Activated T-helper 1 cell treated with anti-CD3 and anti-CD28 coated beads, Interleukin-2, amount 50 U/mL, for 16 hours (primary cell): ENCODE data around the gene UNC5A.

Source experiments
- DNase-seq, 2 donors: peaks; one replicate each; pipeline ENCODE4 v3.0.0-alpha.2; 2020; ENCODE audit warnings: low read depth in 1 of 2, low spot score in 1 of 2

The UNC5A gene

GRCh38 chr5:176799488-176799887 lies 10.9 kb upstream of the UNC5A start:
- no peak for DNase-seq

GRCh38 chr5:176800024-176800423 lies 10.3 kb upstream of the UNC5A start:
- DNase-seq = no peak

GRCh38 chr5:176802116-176802784 lies 8.1 kb upstream of the UNC5A start:
- DNase-seq = no peak

- DNase-seq = no peak
These were observed 7.1 kb upstream of the UNC5A start for GRCh38 chr5:176803068-176803942.

- DNase-seq = no peak
These were observed 6.3 kb upstream of the UNC5A start for GRCh38 chr5:176803943-176804498.

GRCh38 chr5:176806137-176806536 lies 4.2 kb upstream of the UNC5A start:
- no peak for DNase-seq

- no peak for DNase-seq
These were observed 747 bp upstream of the UNC5A start for GRCh38 chr5:176809544-176810080.

GRCh38 chr5:176810687-176811501 lies 535 bp downstream of the UNC5A start:
- DNase-seq = no peak

- no peak for DNase-seq
These were observed 2.2 kb downstream of the UNC5A start for GRCh38 chr5:176812269-176813259.

- DNase-seq = no peak
These were observed 3.4 kb downstream of the UNC5A start for GRCh38 chr5:176813587-176814312.

- no peak for DNase-seq
These were observed 3.9 kb downstream of the UNC5A start for GRCh38 chr5:176814313-176814685.

GRCh38 chr5:176814836-176815438 lies 4.6 kb downstream of the UNC5A start:
- no peak for DNase-seq

GRCh38 chr5:176816043-176816745 lies 5.8 kb downstream of the UNC5A start:
- no peak for DNase-seq

GRCh38 chr5:176816791-176817347 lies 6.5 kb downstream of the UNC5A start:
- DNase-seq = no peak

GRCh38 chr5:176817369-176817840 lies 7.0 kb downstream of the UNC5A start:
- DNase-seq = no peak

GRCh38 chr5:176817841-176818377 lies 7.5 kb downstream of the UNC5A start:
- DNase-seq = no peak

GRCh38 chr5:176818391-176819098 lies 8.2 kb downstream of the UNC5A start:
- DNase-seq = no peak
